H1 (cell line): Measurements from ENCODE around the gene WDR90. TPM values are rescaled to one million over a fixed set of nuclear protein-coding genes. Genes with fewer than 3 reads are reported as not detected.

Experiments
- CEBPB ChIP-seq: IDR thresholded peaks from 2 replicates; pipeline ENCODE4 v1.6.1; 2012; ENCODE audit warnings: low read depth, low read length
- EGR1 ChIP-seq: IDR thresholded peaks from 2 replicates; pipeline ENCODE4 v1.6.1; 2011; ENCODE audit warnings: low read depth, low read length, borderline replicate concordance
- HDAC6 ChIP-seq: IDR thresholded peaks from one replicate; pipeline ENCODE4 v1.7.1; 2012; ENCODE audit warnings: low read depth, mild to moderate bottlenecking, inconsistent platforms, low read length, moderate library complexity
- NRF1 ChIP-seq: IDR thresholded peaks from 2 replicates; pipeline ENCODE4 v1.6.1; 2011; ENCODE audit warnings: mild to moderate bottlenecking, low read depth, low read length, improper control_type of control experiment
- RBBP5 ChIP-seq: IDR thresholded peaks from 2 replicates; pipeline ENCODE4 v1.7.1; 2012; ENCODE audit warnings: low read depth, mild to moderate bottlenecking, inconsistent platforms, low read length, moderate library complexity, borderline replicate concordance
- SIN3A ChIP-seq, 2 experiments: IDR thresholded peaks in 1 of 2; conservative IDR thresholded peaks in 1 of 2; 2 replicates each; pipeline ENCODE4 v1.6.1; 2011 to 2012; ENCODE audit warnings: low read length in 2 of 2, improper control_type of control experiment in 1 of 2, low read depth in 1 of 2, mild to moderate bottlenecking in 1 of 2
- SP1 ChIP-seq: IDR thresholded peaks from 2 replicates; pipeline ENCODE4 v1.6.1; 2011; ENCODE audit warnings: low read depth, low read length
- TBP ChIP-seq: IDR thresholded peaks from 2 replicates; pipeline ENCODE4 v1.6.1; 2011; ENCODE audit warnings: low read depth, low read length, improper control_type of control experiment
- YY1 ChIP-seq: IDR thresholded peaks from 2 replicates; pipeline ENCODE4 v1.6.1; 2011; ENCODE audit warnings: low read depth, mild to moderate bottlenecking, low read length
- polyA plus RNA-seq, 7 experiments: library from polyadenylated mRNA; depleted of rRNA in 3 of 7; stranded (reverse) in 5 of 7; unstranded in 2 of 7; fragments of >200 nt in 5 of 7; fragments of 200-250 nt in 2 of 7; gene quantifications; 1 replicate in 5 of 7; 2 replicates in 1 of 7; 4 replicates in 1 of 7; pipeline versions ENCODE4 v1.2.1 to v1.2.3, GENCODE V29; 2011 to 2013; ENCODE audit warnings: missing spikeins in 2 of 7, mixed read lengths in 2 of 7
- total RNA-seq: library from RNA; stranded (reverse); fragmentation: NEBNext Ultra II Directional; extraction: Animal tissue kit (Norgen Biotek cat#: 25700); gene quantifications from 2 replicates; pipeline ENCODE4 v1.2.1, GENCODE V29; 2021
- TF ChIP-seq, protein P1 (sequence below): fragments of 300-600 bp; sonication (generic); IDR thresholded peaks from 2 replicates; pipeline ENCODE4 v1.7.1; 2012; ENCODE audit warnings: low read length, moderate library complexity, mild to moderate bottlenecking, inconsistent platforms; ENCODE audit not compliant: insufficient replicate concordance

WDR90 gene
- total and polyA plus RNA-seq, 2 of the 8 experiments (the other 6 are each of a cell fraction or from before 2014, with no cell fraction given): 24.0 to 47.2 TPM

DNA sequence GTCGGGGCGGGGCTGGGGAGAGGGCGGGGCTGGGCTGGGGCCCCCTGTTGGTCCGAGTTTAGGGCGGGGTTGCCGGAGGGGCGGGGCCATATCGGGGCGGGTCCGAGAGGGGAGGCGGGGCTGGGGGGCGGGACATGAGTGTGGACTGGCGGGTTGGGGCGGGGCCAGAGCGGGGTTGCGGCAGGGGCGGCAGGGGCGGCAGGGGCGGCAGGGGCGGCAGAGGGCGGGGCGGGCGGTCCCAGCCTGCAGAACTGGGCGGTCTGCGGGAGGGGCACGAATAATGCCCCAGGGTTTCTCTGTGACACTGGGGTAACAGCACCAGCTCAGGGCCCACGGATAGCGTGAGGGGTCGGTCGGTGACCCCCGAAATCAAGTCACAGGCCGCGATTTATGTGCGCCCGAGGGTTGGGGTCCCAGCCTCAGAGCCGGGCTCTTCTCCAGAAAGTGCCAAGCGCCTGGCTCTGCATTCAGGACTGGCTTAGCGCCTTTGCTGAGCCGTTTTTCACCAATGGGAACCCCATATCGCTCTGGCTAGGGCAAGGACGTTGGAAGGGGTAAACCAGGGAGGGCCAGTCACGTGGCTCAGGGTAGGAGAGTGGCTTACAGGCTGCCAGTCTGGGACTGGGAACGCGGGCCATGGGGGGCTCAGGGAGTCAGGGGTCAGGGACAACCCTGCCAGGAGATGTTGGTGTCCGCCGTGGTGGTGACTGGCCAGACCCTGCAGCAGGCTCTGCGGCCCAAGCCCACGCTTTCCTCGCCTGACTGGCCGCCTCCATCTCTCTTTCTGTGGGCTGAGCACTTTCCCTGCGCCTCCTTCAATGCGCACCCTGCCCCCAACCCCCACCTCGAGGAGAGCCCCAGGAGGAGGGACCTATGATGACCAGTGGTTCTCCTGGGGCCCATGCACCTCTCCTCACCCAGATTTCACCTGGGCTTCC, 11.8 kb upstream of the WDR90 start (continued):
- TF ChIP-seq EGR1: no peak
- TF ChIP-seq TBP: no peak
- no peak for TF ChIP-seq HDAC6
- TF ChIP-seq, protein P1, sequence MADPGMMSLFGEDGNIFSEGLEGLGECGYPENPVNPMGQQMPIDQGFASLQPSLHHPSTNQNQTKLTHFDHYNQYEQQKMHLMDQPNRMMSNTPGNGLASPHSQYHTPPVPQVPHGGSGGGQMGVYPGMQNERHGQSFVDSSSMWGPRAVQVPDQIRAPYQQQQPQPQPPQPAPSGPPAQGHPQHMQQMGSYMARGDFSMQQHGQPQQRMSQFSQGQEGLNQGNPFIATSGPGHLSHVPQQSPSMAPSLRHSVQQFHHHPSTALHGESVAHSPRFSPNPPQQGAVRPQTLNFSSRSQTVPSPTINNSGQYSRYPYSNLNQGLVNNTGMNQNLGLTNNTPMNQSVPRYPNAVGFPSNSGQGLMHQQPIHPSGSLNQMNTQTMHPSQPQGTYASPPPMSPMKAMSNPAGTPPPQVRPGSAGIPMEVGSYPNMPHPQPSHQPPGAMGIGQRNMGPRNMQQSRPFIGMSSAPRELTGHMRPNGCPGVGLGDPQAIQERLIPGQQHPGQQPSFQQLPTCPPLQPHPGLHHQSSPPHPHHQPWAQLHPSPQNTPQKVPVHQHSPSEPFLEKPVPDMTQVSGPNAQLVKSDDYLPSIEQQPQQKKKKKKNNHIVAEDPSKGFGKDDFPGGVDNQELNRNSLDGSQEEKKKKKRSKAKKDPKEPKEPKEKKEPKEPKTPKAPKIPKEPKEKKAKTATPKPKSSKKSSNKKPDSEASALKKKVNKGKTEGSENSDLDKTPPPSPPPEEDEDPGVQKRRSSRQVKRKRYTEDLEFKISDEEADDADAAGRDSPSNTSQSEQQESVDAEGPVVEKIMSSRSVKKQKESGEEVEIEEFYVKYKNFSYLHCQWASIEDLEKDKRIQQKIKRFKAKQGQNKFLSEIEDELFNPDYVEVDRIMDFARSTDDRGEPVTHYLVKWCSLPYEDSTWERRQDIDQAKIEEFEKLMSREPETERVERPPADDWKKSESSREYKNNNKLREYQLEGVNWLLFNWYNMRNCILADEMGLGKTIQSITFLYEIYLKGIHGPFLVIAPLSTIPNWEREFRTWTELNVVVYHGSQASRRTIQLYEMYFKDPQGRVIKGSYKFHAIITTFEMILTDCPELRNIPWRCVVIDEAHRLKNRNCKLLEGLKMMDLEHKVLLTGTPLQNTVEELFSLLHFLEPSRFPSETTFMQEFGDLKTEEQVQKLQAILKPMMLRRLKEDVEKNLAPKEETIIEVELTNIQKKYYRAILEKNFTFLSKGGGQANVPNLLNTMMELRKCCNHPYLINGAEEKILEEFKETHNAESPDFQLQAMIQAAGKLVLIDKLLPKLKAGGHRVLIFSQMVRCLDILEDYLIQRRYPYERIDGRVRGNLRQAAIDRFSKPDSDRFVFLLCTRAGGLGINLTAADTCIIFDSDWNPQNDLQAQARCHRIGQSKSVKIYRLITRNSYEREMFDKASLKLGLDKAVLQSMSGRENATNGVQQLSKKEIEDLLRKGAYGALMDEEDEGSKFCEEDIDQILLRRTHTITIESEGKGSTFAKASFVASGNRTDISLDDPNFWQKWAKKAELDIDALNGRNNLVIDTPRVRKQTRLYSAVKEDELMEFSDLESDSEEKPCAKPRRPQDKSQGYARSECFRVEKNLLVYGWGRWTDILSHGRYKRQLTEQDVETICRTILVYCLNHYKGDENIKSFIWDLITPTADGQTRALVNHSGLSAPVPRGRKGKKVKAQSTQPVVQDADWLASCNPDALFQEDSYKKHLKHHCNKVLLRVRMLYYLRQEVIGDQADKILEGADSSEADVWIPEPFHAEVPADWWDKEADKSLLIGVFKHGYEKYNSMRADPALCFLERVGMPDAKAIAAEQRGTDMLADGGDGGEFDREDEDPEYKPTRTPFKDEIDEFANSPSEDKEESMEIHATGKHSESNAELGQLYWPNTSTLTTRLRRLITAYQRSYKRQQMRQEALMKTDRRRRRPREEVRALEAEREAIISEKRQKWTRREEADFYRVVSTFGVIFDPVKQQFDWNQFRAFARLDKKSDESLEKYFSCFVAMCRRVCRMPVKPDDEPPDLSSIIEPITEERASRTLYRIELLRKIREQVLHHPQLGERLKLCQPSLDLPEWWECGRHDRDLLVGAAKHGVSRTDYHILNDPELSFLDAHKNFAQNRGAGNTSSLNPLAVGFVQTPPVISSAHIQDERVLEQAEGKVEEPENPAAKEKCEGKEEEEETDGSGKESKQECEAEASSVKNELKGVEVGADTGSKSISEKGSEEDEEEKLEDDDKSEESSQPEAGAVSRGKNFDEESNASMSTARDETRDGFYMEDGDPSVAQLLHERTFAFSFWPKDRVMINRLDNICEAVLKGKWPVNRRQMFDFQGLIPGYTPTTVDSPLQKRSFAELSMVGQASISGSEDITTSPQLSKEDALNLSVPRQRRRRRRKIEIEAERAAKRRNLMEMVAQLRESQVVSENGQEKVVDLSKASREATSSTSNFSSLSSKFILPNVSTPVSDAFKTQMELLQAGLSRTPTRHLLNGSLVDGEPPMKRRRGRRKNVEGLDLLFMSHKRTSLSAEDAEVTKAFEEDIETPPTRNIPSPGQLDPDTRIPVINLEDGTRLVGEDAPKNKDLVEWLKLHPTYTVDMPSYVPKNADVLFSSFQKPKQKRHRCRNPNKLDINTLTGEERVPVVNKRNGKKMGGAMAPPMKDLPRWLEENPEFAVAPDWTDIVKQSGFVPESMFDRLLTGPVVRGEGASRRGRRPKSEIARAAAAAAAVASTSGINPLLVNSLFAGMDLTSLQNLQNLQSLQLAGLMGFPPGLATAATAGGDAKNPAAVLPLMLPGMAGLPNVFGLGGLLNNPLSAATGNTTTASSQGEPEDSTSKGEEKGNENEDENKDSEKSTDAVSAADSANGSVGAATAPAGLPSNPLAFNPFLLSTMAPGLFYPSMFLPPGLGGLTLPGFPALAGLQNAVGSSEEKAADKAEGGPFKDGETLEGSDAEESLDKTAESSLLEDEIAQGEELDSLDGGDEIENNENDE: no peak
- TF ChIP-seq RBBP5: 0 out of 2 replicates have a peak, but pooled peaks have one; percentile 19
- TF ChIP-seq YY1: no peak
- TF ChIP-seq SP1: 0 out of 2 replicates have a peak, but pooled peaks have one; percentile 23
- TF ChIP-seq CEBPB: no peak
- TF ChIP-seq NRF1: no peak
- no peak for TF ChIP-seq SIN3A (conservative IDR thresholded peaks at IDR 0.05 in 1 of 2, IDR thresholded peaks at IDR 0.05 in 1 of 2; ENCODE audit: low read depth in 1 of 2, low read length in 2 of 2)
